GM12878 (cell line): ENCODE measurements around the gene PIR. TPM values are rescaled to one million over a fixed set of nuclear protein-coding genes. Genes with fewer than 3 reads are reported as not detected.

Experiments
- CTCF ChIP-seq, 3 experiments: IDR thresholded peaks in 2 of 3; conservative IDR thresholded peaks in 1 of 3; 2 replicates each; pipeline ENCODE4 v1.5.1; 2011; ENCODE audit warnings: low read depth in 3 of 3, low read length in 3 of 3, mild to moderate bottlenecking in 3 of 3, control low read depth in 2 of 3, moderate library complexity in 2 of 3, inconsistent platforms in 1 of 3, mixed read lengths in 1 of 3; ENCODE audit not compliant: control insufficient read depth in 2 of 3, insufficient read depth in 1 of 3; ENCODE audit errors: extremely low read depth in 1 of 3
- ETV6 ChIP-seq, 2 experiments: fragments of 450-650 bp in 1 of 2; IDR thresholded peaks in 1 of 2; conservative IDR thresholded peaks in 1 of 2; 2 replicates each; pipeline ENCODE4 v1.6.1; 2014; ENCODE audit warnings: antibody characterized with exemption in 1 of 2, borderline replicate concordance in 1 of 2, low read depth in 1 of 2, mild to moderate bottlenecking in 1 of 2, moderate library complexity in 1 of 2
- NBN ChIP-seq: fragments of 450-650 bp; IDR thresholded peaks from 2 replicates; pipeline ENCODE4 v1.6.1; 2016
- NRF1 ChIP-seq: conservative IDR thresholded peaks from 2 replicates; pipeline ENCODE4 v1.6.1; 2011; ENCODE audit warnings: mild to moderate bottlenecking, low read depth, low read length, improper control_type of control experiment
- POLR2AphosphoS2 ChIP-seq: IDR thresholded peaks from 2 replicates; pipeline ENCODE4 v1.6.1; 2011; ENCODE audit warnings: low read depth, mild to moderate bottlenecking, low read length, improper control_type of control experiment, moderate library complexity
- RUNX3 ChIP-seq: IDR thresholded peaks from 2 replicates; pipeline ENCODE4 v1.6.1; 2012; ENCODE audit warnings: low read length, inconsistent platforms
- SRF ChIP-seq, 2 experiments: IDR thresholded peaks; 2 replicates each; pipeline ENCODE4 v1.6.1; 2011; ENCODE audit warnings: low read depth in 2 of 2, low read length in 2 of 2, mild to moderate bottlenecking in 1 of 2, moderate library complexity in 1 of 2
- STAT1 ChIP-seq: fragments of 450-650 bp; conservative IDR thresholded peaks from 2 replicates; pipeline ENCODE4 v1.6.1; 2014; ENCODE audit warnings: antibody characterized with exemption, mild to moderate bottlenecking
- STAT3 ChIP-seq: IDR thresholded peaks from 2 replicates; pipeline ENCODE4 v1.6.1; 2011; ENCODE audit warnings: low read depth, low read length, improper control_type of control experiment
- TARDBP ChIP-seq: IDR thresholded peaks from 2 replicates; pipeline ENCODE4 v1.6.1; 2016; ENCODE audit warnings: borderline replicate concordance
- USF1 ChIP-seq: IDR thresholded peaks from 2 replicates; pipeline ENCODE4 v1.6.1; 2011; ENCODE audit warnings: borderline replicate concordance, low read depth, mild to moderate bottlenecking, moderate library complexity, mixed read lengths, low read length; ENCODE audit not compliant: insufficient read depth; ENCODE audit errors: extremely low read length
- USF2 ChIP-seq: IDR thresholded peaks from 2 replicates; pipeline ENCODE4 v1.6.1; 2011; ENCODE audit warnings: low read depth, low read length, improper control_type of control experiment, borderline replicate concordance
- WRNIP1 ChIP-seq: IDR thresholded peaks from 2 replicates; pipeline ENCODE4 v1.6.1; 2011; ENCODE audit warnings: low read depth, low read length, improper control_type of control experiment, borderline replicate concordance
- ZBTB11 ChIP-seq: fragments of 450-650 bp; formaldehyde crosslinking; IDR thresholded peaks from 2 replicates; pipeline ENCODE4 v1.5.0; 2022; ENCODE audit warnings: mild to moderate bottlenecking, missing genetic modification characterization
- ZBTB40 ChIP-seq: fragments of 450-650 bp; IDR thresholded peaks from 2 replicates; pipeline ENCODE4 v1.6.1; 2016; ENCODE audit warnings: mild to moderate bottlenecking, moderate library complexity, borderline replicate concordance
- ZNF217 ChIP-seq: fragments of 450-650 bp; IDR thresholded peaks from 2 replicates; pipeline ENCODE4 v1.6.1; 2017; ENCODE audit warnings: antibody characterized with exemption, mild to moderate bottlenecking
- polyA plus RNA-seq, 11 experiments: library from polyadenylated mRNA; depleted of rRNA in 4 of 11; unstranded in 6 of 11; stranded (reverse) in 5 of 11; fragments of >200 nt; fragmentation: Nextera tagmentation in 4 of 11; fragmentation: Illumina TruSeq in 1 of 11; extraction: Ambion mirVana in 4 of 11; extraction: Trizol in 1 of 11; gene quantifications; 1 replicate in 1 of 11; 2 replicates in 10 of 11; pipeline versions ENCODE4 v1.2.1 to v1.2.3, GENCODE V29; 2011 to 2016; ENCODE audit warnings: inconsistent platforms in 2 of 11, missing spikeins in 2 of 11, low read depth in 1 of 11
- total RNA-seq, 4 experiments: library from RNA; depleted of rRNA in 3 of 4; stranded (reverse); fragments of >200 nt in 3 of 4; fragmentation: Illumina TruSeq in 1 of 4; extraction: Trizol in 1 of 4; gene quantifications; 2 replicates each; pipeline versions ENCODE4 v1.2.1 to v1.2.3, GENCODE V29; 2013 to 2021

Gene PIR
- total and polyA plus RNA-seq, 10 of the 15 experiments (the other 5 are each of a cell fraction or from before 2014, with no cell fraction given), result 3.8 to 16.5 (median 7.3) TPM

GRCh38 chrX:15335135-15336022, 157.8 kb downstream of the PIR start, which contains the start of gene PIGA (continued):
- TF ChIP-seq ETV6 (conservative IDR thresholded peaks at IDR 0.05 in 1 of 2, IDR thresholded peaks at IDR 0.05 in 1 of 2; ENCODE audit: borderline replicate concordance in 1 of 2, low read depth in 1 of 2) (no peak), TARDBP (no peak), RUNX3 (no peak), STAT3 (no peak), WRNIP1 (no peak), STAT1 (no peak), ZBTB11 (CRISPR knock-in tag) (no peak), NRF1 (peak; percentile 72), POLR2AphosphoS2 (peak; percentile 42; the same call in 1 of the 2 replicates), ZBTB40 (peak; percentile 36; the same call in 1 of the 2 replicates), SRF (IDR thresholded peaks at IDR 0.05; ENCODE audit: low read depth in 2 of 2, low read length in 2 of 2) (no peak), USF2 (no peak; the same call in 1 of the 2 replicates), NBN (no peak), USF1 (no peak), CTCF (IDR thresholded peaks at IDR 0.05 in 2 of 3, conservative IDR thresholded peaks at IDR 0.05 in 1 of 3; ENCODE audit: control insufficient read depth in 2 of 3, extremely low read depth in 1 of 3, insufficient read depth in 1 of 3, low read depth in 3 of 3, low read length in 3 of 3) (no peak), ZNF217 (no peak)
